GM18505 (cell line): Measurements from ENCODE around the gene TMEM209.
"Not testable (repeated sequence)": the region's sequence is repeated elsewhere in the genome, so short reads cannot be mapped to it uniquely, and the experiment has no call there.

Source experiments
- ATAC-seq: cut with Tn5 transposase; IDR thresholded peaks from one replicate; pipeline ENCODE4 v1.9.1; 2021; ENCODE audit not compliant: unreplicated experiment
- POLR2A ChIP-seq: IDR thresholded peaks from 4 replicates; pipeline ENCODE4 v1.6.1; 2011; ENCODE audit warnings: borderline replicate concordance; ENCODE audit not compliant: insufficient read depth, insufficient read length; ENCODE audit errors: extremely low read depth

The TMEM209 gene

GRCh38 chr7:130227883-130228575 is 22.8 kb upstream of the TMEM209 start:
- ATAC-seq, result no peak
- no peak for TF ChIP-seq POLR2A

- no peak for TF ChIP-seq POLR2A
- no peak for ATAC-seq
Observed at GRCh38 chr7:130226333-130226732, 21.1 kb upstream of the TMEM209 start.

DNA sequence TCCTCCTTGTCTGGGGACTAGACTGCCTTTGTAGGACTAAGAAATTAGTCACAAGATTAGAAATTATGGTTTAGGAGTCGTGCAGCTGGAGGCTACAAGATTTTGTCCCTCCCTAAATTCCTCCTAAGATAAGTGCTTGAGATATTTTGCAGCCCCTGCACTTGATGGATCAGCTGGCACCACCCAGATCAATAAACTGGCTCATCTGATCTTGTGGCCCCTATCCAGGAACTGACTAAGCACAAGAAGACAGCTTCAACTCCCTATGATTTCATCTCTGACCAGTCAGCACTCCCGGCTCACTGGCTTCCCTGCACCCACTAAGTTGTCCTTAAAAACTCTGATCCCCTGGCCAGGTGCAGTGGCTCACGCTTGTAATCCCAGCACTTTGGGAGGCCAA is 19.7 kb upstream of the TMEM209 start:
- ATAC-seq, result not testable (repeated sequence)

GRCh38 chr7:130224210-130224609 is 19.0 kb upstream of the TMEM209 start:
- TF ChIP-seq POLR2A, result no peak
- ATAC-seq, result no peak

DNA sequence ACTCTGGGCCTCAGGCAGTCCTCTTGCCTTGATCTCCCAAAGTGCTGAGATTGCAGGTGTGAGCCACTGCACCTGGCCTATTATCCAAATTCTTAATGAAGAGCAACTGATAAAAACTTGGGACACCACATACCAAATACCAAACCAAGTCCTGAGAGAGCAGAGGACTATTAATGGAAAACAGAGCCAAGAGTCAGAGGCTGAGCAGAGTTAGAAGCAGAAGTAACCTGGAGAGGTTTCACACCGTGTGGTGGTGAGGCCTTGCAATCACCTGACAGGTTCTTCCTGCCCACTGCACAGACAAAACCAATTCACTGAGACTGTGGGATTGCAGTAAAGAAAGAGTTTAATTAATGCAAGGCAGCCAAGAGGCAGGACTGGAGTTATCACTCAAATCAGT is 18.4 kb upstream of the TMEM209 start:
- ATAC-seq, result no peak
- no peak for TF ChIP-seq POLR2A

GRCh38 chr7:130221746-130222145 is 16.5 kb upstream of the TMEM209 start:
- no peak for ATAC-seq
- no peak for TF ChIP-seq POLR2A

- no peak for TF ChIP-seq POLR2A
- no peak for ATAC-seq
Observed at GRCh38 chr7:130219871-130220270, 14.7 kb upstream of the TMEM209 start.

GRCh38 chr7:130218806-130219620 is 13.8 kb upstream of the TMEM209 start:
- no peak for ATAC-seq

GRCh38 chr7:130216750-130217149 is 11.5 kb upstream of the TMEM209 start:
- ATAC-seq, result no peak
- TF ChIP-seq POLR2A, result no peak

More at GRCh38 chr7:130218806-130219620, 13.8 kb upstream of the TMEM209 start:
- TF ChIP-seq POLR2A, result no peak

GRCh38 chr7:130216025-130216424 is 10.8 kb upstream of the TMEM209 start:
- TF ChIP-seq POLR2A, result no peak

GRCh38 chr7:130213828-130214227 is 8.6 kb upstream of the TMEM209 start:
- TF ChIP-seq POLR2A, result no peak
- no peak for ATAC-seq

More at GRCh38 chr7:130216025-130216424, 10.8 kb upstream of the TMEM209 start:
- no peak for ATAC-seq

DNA sequence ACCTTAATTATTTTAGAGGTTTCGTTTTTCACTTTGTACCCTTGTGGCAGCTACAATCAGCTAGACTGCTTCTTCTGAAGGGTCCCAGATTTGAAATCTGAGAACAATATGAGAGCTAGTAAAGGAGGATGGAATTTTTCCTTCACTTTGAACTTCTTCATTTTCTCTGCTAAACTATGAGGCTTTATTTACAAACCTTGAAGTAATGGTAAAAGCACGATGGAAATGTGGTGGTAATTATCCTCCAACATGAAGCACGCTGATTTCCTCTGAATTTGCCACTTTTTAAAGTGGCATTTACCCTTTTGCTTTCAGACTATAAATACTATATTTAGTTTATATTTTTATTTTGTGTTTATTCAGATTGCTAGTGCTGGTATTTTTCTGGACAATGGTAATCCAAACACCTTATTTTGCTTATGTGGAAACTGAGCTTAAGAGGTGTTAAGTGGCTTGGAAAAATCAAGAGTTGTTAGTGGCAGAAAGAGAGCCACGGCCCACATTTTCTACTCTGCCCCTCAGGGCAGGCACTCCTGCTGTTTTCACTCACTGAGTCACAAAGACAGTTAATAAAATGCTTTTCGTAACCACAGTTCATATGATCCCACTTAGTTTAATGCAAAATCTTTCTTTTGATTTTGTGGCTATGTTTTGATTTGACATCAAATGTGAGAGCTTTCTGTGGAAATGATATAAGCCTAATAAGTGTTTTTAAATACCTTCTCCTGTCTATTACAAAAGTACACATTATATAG is 5.2 kb upstream of the TMEM209 start:
- no peak for ATAC-seq
- no peak for TF ChIP-seq POLR2A

- no peak for ATAC-seq
- TF ChIP-seq POLR2A, result no peak
Observed at GRCh38 chr7:130208516-130208915, 3.3 kb upstream of the TMEM209 start.
